Vagina (tissue), 2 donors: ENCODE results near the gene USP32. TPM values are rescaled to one million over a fixed set of nuclear protein-coding genes. Genes with fewer than 3 reads are reported as not detected.

Source experiments
- DNase-seq, 2 donors: peaks; one replicate each; pipeline ENCODE4 v3.0.0-alpha.2; 2017; ENCODE audit errors: extremely low spot score in 2 of 2
- H3K27ac ChIP-seq: fragments of 200-600 bp; sonication (generic); one replicate; pipeline ENCODE4 v1.5.1; 2019
- H3K27me3 ChIP-seq: fragments of 200-600 bp; sonication (generic); one replicate; pipeline ENCODE4 v1.5.1; 2019
- H3K36me3 ChIP-seq, 2 donors: fragments of 200-600 bp; sonication (generic); one replicate each; pipeline ENCODE4 v1.5.1; 2017 to 2019
- H3K4me1 ChIP-seq: fragments of 200-600 bp; sonication (generic); one replicate; pipeline ENCODE4 v1.5.1; 2019
- H3K4me3 ChIP-seq, 2 donors: fragments of 200-600 bp; sonication (generic); 1 replicate in 1 of 2; 2 replicates in 1 of 2; pipeline ENCODE4 v1.5.1; 2016 to 2019
- H3K9me3 ChIP-seq: fragments of 200-600 bp; sonication (generic); one replicate; pipeline ENCODE4 v1.5.1; 2019
- POLR2A ChIP-seq, 2 donors: fragments of 450-650 bp; IDR thresholded peaks; one replicate each; pipeline ENCODE4 v1.6.1; 2017; ENCODE audit warnings: antibody characterized with exemption in 2 of 2, mild to moderate bottlenecking in 2 of 2, moderate library complexity in 2 of 2
- POLR2AphosphoS5 ChIP-seq, 2 donors: sonication (generic); formaldehyde crosslinking; IDR thresholded peaks; one replicate each; pipeline ENCODE4 v1.9.0; 2017; ENCODE audit warnings: antibody characterized with exemption in 2 of 2, mild to moderate bottlenecking in 2 of 2, low read depth in 1 of 2; ENCODE audit not compliant: insufficient read depth in 1 of 2
- intact Hi-C: fragments of 100-400 bp; cut with DNase I; formaldehyde crosslinking; loops from one replicate; pipeline ENCODE4 v1.15.1; 2023
- total RNA-seq: library from RNA; depleted of rRNA; stranded (reverse); fragments of >200 nt; gene quantifications from one replicate; pipeline ENCODE4 v1.2.3, GENCODE V29; 2016
- TF ChIP-seq, protein P1 (sequence below), 3 experiments: fragments of 450-650 bp in 2 of 3; fragments of 200-600 bp in 1 of 3; sonication (generic) in 1 of 3; IDR thresholded peaks; one replicate each; pipeline ENCODE4 v1.5.1; 2017 to 2019; ENCODE audit warnings: antibody characterized with exemption in 3 of 3, mild to moderate bottlenecking in 2 of 3, moderate library complexity in 2 of 3

USP32 gene
- total RNA-seq, 1 donor from 2014 or later: 63.6 TPM

DNA sequence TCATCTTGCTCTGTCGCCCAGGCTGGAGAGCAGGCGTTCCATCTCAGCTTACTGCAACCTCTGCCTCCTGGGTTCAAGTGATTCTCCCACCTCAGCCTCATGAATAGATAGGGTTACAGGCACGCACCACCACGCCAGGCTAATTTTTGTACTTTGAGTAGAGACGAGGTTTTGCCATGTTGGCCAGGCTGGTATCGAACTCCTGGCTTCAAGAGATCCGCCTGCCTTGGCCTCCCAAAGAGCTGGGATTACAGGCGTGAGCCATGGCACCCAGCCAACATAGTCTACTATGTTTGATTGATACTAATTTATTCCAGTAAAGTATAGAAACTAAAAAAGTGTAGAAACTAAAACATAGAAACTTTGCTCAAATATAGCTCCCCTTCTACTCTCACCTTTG is 147.3 kb downstream of the USP32 start:
- intact Hi-C loops: no loop called here
- Histone ChIP-seq H3K9me3 (no peaks in the 10 kb centered on the region), H3K27me3 (no peaks in the 10 kb centered on the region), H3K27ac (no peak overlapping the region), H3K4me3 (no peak overlapping the region), H3K36me3 (peaks cover 0 to 6% of the 10 kb centered on the region in 2 donors), H3K4me1 (no peaks in the 10 kb centered on the region)
- no peak for DNase-seq
- TF ChIP-seq POLR2AphosphoS5 (IDR thresholded peaks at IDR 0.05; ENCODE audit: insufficient read depth in 1 of 2, low read depth in 1 of 2): no peak
- no peak for TF ChIP-seq POLR2A (IDR thresholded peaks at IDR 0.05)
- TF ChIP-seq, protein P1, sequence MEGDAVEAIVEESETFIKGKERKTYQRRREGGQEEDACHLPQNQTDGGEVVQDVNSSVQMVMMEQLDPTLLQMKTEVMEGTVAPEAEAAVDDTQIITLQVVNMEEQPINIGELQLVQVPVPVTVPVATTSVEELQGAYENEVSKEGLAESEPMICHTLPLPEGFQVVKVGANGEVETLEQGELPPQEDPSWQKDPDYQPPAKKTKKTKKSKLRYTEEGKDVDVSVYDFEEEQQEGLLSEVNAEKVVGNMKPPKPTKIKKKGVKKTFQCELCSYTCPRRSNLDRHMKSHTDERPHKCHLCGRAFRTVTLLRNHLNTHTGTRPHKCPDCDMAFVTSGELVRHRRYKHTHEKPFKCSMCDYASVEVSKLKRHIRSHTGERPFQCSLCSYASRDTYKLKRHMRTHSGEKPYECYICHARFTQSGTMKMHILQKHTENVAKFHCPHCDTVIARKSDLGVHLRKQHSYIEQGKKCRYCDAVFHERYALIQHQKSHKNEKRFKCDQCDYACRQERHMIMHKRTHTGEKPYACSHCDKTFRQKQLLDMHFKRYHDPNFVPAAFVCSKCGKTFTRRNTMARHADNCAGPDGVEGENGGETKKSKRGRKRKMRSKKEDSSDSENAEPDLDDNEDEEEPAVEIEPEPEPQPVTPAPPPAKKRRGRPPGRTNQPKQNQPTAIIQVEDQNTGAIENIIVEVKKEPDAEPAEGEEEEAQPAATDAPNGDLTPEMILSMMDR (IDR thresholded peaks at IDR 0.05): no peak

DNA sequence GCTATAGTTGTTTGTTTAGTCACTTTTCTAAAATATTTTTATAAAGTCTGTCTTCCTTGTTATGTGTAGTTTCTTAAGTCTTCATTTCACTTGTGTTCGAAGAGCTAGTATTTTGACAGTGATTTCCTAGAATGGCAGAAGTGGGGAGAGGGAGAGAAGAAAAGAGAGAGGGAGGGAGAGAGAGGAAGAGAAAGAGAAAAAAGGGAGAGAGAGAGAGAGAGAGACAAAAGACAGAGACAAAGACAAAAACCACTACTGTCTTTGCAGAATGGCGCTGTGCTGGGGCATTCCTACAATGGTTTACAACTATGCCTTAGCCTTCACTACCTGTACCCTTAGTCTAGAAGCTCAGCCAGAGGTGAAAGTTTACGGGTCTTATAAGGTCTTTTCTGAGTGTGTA is 151.6 kb downstream of the USP32 start:
- intact Hi-C loops: no loop called here
- Histone ChIP-seq H3K36me3 (peaks cover 0 to 7% of the 10 kb centered on the region in 2 donors), H3K4me3 (no peak overlapping the region), H3K9me3 (no peaks in the 10 kb centered on the region), H3K27me3 (no peaks in the 10 kb centered on the region), H3K4me1 (no peaks in the 10 kb centered on the region), H3K27ac (no peak overlapping the region)
- TF ChIP-seq POLR2A (IDR thresholded peaks at IDR 0.05) (no peak), POLR2AphosphoS5 (IDR thresholded peaks at IDR 0.05; ENCODE audit: insufficient read depth in 1 of 2, low read depth in 1 of 2) (no peak)
- TF ChIP-seq, protein P1 (IDR thresholded peaks at IDR 0.05): no peak
- no peak for DNase-seq

DNA sequence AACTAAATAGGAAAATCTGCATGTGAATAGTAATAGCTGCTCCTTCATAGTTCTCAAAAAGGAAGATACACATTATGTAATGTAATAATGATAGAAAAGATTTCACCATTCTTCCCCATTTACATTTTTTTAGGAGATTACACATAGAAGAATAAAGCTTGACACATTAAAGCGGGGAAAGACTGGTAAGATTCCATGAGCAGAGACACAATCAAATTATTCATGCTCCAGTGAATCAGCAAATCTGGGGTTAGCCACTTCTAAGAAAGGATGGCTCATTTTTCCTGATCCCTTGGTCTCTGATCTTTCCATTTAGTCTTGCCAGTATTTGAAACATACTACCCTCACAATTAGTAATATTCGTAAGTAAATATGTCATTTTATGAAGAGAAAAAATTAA is 160.2 kb downstream of the USP32 start:
- intact Hi-C loops: no loop called here
- no peaks in the 10 kb centered on the region for H3K4me1 ChIP-seq
- H3K36me3 ChIP-seq: peaks cover 0 to 7% of the 10 kb centered on the region in 2 donors
- TF ChIP-seq, protein P1 (IDR thresholded peaks at IDR 0.05): no peak
- TF ChIP-seq POLR2AphosphoS5 (IDR thresholded peaks at IDR 0.05; ENCODE audit: insufficient read depth in 1 of 2, low read depth in 1 of 2) (no peak), POLR2A (IDR thresholded peaks at IDR 0.05) (no peak)
- H3K27me3 ChIP-seq: no peaks in the 10 kb centered on the region
- H3K4me3 ChIP-seq: no peak overlapping the region
- no peak for DNase-seq
- no peaks in the 10 kb centered on the region for H3K9me3 ChIP-seq
- no peak overlapping the region for H3K27ac ChIP-seq

DNA sequence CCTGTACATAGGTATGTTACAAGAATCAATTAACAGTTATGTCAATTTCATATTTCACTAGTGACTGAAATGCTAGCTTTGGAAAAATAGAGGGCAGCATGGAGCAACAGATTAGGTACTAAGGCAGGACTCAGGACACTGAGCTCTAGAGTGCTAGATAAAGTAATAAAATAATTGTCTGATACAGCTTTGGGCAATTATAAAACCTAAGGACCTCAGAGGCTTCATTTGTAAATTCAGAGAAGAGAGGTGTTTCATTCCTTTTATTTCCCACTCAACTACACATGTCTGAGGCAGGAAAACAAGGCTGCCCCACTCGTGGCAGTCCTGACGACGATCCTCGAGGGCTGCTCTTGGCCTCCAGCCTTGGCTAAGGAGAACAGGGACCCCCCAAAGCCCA is 160.7 kb downstream of the USP32 start:
- TF ChIP-seq, protein P1 (IDR thresholded peaks at IDR 0.05): no peak
- TF ChIP-seq POLR2AphosphoS5 (IDR thresholded peaks at IDR 0.05; ENCODE audit: insufficient read depth in 1 of 2, low read depth in 1 of 2) (no peak), POLR2A (IDR thresholded peaks at IDR 0.05) (no peak)
- no peaks in the 10 kb centered on the region for H3K27me3 ChIP-seq
- H3K4me3 ChIP-seq: no peak overlapping the region
- peaks cover 0 to 7% of the 10 kb centered on the region in 2 donors for H3K36me3 ChIP-seq
- no peak overlapping the region for H3K27ac ChIP-seq
- no peak for DNase-seq
- H3K4me1 ChIP-seq: no peaks in the 10 kb centered on the region
- H3K9me3 ChIP-seq: no peaks in the 10 kb centered on the region
- intact Hi-C loops: no loop called here

DNA sequence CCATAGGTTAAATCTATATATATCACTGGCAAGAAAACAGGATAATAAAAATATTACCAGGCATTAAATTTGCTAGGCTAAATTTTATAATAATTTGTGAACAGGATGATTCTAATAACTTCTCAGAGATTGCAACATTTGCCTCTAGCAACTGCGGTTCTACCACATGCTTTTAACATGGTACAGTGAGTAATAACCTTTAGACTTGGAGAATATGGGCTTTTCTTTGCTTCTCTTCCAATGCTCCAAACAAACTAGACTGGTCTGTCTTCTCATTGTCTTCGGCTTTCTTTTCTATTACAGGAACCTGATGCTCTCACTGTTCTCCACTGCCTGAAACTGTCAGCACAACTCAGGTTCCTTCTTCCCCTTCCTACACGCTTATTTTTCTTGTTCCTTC is 161.6 kb downstream of the USP32 start:
- no peak overlapping the region for H3K4me3 ChIP-seq
- H3K4me1 ChIP-seq: no peaks in the 10 kb centered on the region
- no peak for TF ChIP-seq POLR2A (IDR thresholded peaks at IDR 0.05)
- TF ChIP-seq, protein P1 (IDR thresholded peaks at IDR 0.05): no peak
- TF ChIP-seq POLR2AphosphoS5 (IDR thresholded peaks at IDR 0.05; ENCODE audit: insufficient read depth in 1 of 2, low read depth in 1 of 2): no peak
- DNase-seq: no peak
- H3K36me3 ChIP-seq: peaks cover 0 to 8% of the 10 kb centered on the region in 2 donors
- no peaks in the 10 kb centered on the region for H3K27me3 ChIP-seq
- H3K9me3 ChIP-seq: no peaks in the 10 kb centered on the region
- intact Hi-C loops: no loop called here
- H3K27ac ChIP-seq: no peak overlapping the region
